GM19099 (cell line): ENCODE data around the gene CCDC69.

Experiments
- POLR2A ChIP-seq: IDR thresholded peaks from 3 replicates; pipeline ENCODE4 v1.6.1; 2011; ENCODE audit warnings: low read depth; ENCODE audit not compliant: insufficient read length; ENCODE audit errors: extremely low read depth

The CCDC69 gene

GRCh38 chr5:151223447-151224264 is at the start of gene CCDC69:
Gene CCDC69, minus strand, starts transcription at chr5:151224092. Its CDS starts 122 bp downstream, at chr5:151223970.
- TF ChIP-seq POLR2A: peak; percentile 89

- no peak for TF ChIP-seq POLR2A
These were observed 47.4 kb upstream of the CCDC69 start for GRCh38 chr5:151271336-151271735.

GRCh38 chr5:151270599-151270998 is 46.7 kb upstream of the CCDC69 start:
- no peak for TF ChIP-seq POLR2A

- no peak for TF ChIP-seq POLR2A
These were observed 43.8 kb upstream of the CCDC69 start for GRCh38 chr5:151267491-151268260.

- TF ChIP-seq POLR2A: no peak
These were observed 40.2 kb upstream of the CCDC69 start for GRCh38 chr5:151264113-151264512.

- TF ChIP-seq POLR2A: no peak
These were observed 38.6 kb upstream of the CCDC69 start for GRCh38 chr5:151262532-151262931.

GRCh38 chr5:151259931-151260330 is 36.0 kb upstream of the CCDC69 start:
- TF ChIP-seq POLR2A: no peak

GRCh38 chr5:151258816-151259215 is 34.9 kb upstream of the CCDC69 start:
- no peak for TF ChIP-seq POLR2A

- TF ChIP-seq POLR2A: no peak
These were observed 34.3 kb upstream of the CCDC69 start for GRCh38 chr5:151258201-151258611.

- TF ChIP-seq POLR2A: peak; percentile 52
These were observed 33.9 kb upstream of the CCDC69 start for GRCh38 chr5:151257731-151258181.

- peak; percentile 15 for TF ChIP-seq POLR2A
These were observed 31.9 kb upstream of the CCDC69 start for GRCh38 chr5:151255621-151256286.

- TF ChIP-seq POLR2A: no peak
These were observed 30.7 kb upstream of the CCDC69 start for GRCh38 chr5:151254556-151254955.

GRCh38 chr5:151253605-151253950 is 29.7 kb upstream of the CCDC69 start:
- no peak for TF ChIP-seq POLR2A

- TF ChIP-seq POLR2A: peak; percentile 97
These were observed 29.1 kb upstream of the CCDC69 start, which contains the start of gene GM2A for GRCh38 chr5:151252762-151253604. Gene GM2A, plus strand, starts transcription at chr5:151253185. Its CDS starts 32 bp downstream, at chr5:151253217.
